B cell (primary cell): Measurements from ENCODE around the gene CAPN10. TPM values are rescaled to one million over a fixed set of nuclear protein-coding genes. Genes with fewer than 3 reads are reported as not detected.

Experiments used
- ATAC-seq: fragments of 200-7000 bp; cut with Tn5 transposase; one replicate; pipeline ENCODE4 v1.10.0; 2021; ENCODE audit warnings: low read depth, mild to moderate bottlenecking, moderate number of reproducible peaks, moderate library complexity
- CTCF ChIA-PET: fragments of 350-600 bp; sonication (Branson Sonifier 250); formaldehyde crosslinking; loops from one replicate; lab custom pipeline; 2021; ENCODE audit warnings: antibody characterized with exemption, inconsistent platforms; lab: Charles Lee
- POLR2A ChIA-PET: fragments of 350-600 bp; sonication (Branson Sonifier 250); formaldehyde crosslinking; loops from one replicate; lab custom pipeline; 2021; ENCODE audit warnings: antibody characterized with exemption; lab: Charles Lee
- DNase-seq: peaks from one replicate; pipeline ENCODE4 v3.0.0; 2013
- H2AFZ ChIP-seq: 2 replicates; pipeline ENCODE4 v1.6.1; 2012; ENCODE audit warnings: mild to moderate bottlenecking, low read depth, low read length; ENCODE audit not compliant: insufficient read depth, poor library complexity, severe bottlenecking
- H3K27ac ChIP-seq, 2 donors: 1 replicate in 1 of 2; 2 replicates in 1 of 2; pipeline ENCODE4 v1.5.1; 2012 to 2013; ENCODE audit warnings: low read length in 2 of 2, mild to moderate bottlenecking in 2 of 2, moderate library complexity in 1 of 2
- H3K27me3 ChIP-seq, 4 experiments: fragments of 200-600 bp in 1 of 4; sonication (generic) in 1 of 4; replicated peaks in 1 of 4; 1 replicate in 2 of 4; 2 replicates in 2 of 4; pipeline versions ENCODE4 v1.6.1 to v1.7.0; 2013 to 2016; ENCODE audit warnings: low read length in 3 of 4, mild to moderate bottlenecking in 2 of 4, mixed read lengths in 1 of 4, moderate library complexity in 1 of 4; ENCODE audit not compliant: insufficient read depth in 4 of 4, control insufficient read depth in 3 of 4; ENCODE audit errors: control extremely low read depth in 1 of 4
- H3K36me3 ChIP-seq, 2 experiments: replicated peaks in 1 of 2; 1 replicate in 1 of 2; 2 replicates in 1 of 2; pipeline versions ENCODE4 v1.6.1 to v1.7.1; 2013; ENCODE audit warnings: low read length in 1 of 2; ENCODE audit not compliant: insufficient read depth in 2 of 2, control insufficient read depth in 1 of 2; ENCODE audit errors: control extremely low read depth in 1 of 2, extremely low read depth in 1 of 2
- H3K4me1 ChIP-seq, 2 donors: fragments of 200-600 bp in 1 of 2; sonication (generic) in 1 of 2; 1 replicate in 1 of 2; 2 replicates in 1 of 2; pipeline versions ENCODE4 v1.5.1 to v1.6.1; 2013 to 2017; ENCODE audit warnings: low read length in 2 of 2; ENCODE audit not compliant: control insufficient read depth in 2 of 2, insufficient read depth in 2 of 2
- H3K4me2 ChIP-seq: replicated peaks from 2 replicates; pipeline ENCODE3; 2012; ENCODE audit warnings: mild to moderate bottlenecking, low read depth, low read length; ENCODE audit not compliant: poor library complexity, severe bottlenecking
- H3K4me3 ChIP-seq, 5 experiments: fragments of 200-600 bp in 1 of 5; sonication (generic) in 1 of 5; 1 replicate in 3 of 5; 2 replicates in 2 of 5; pipeline versions ENCODE4 v1.5.1 to v1.7.0; 2011 to 2016; ENCODE audit warnings: low read length in 4 of 5, mild to moderate bottlenecking in 4 of 5, low read depth in 2 of 5, control low read depth in 1 of 5, moderate library complexity in 1 of 5; ENCODE audit not compliant: insufficient read depth in 1 of 5; ENCODE audit errors: control extremely low read depth in 1 of 5, extremely low read depth in 1 of 5
- H3K79me2 ChIP-seq: fragments of 200-600 bp; sonication (generic); one replicate; pipeline ENCODE4 v1.6.0; 2016; ENCODE audit warnings: low read length; ENCODE audit not compliant: control insufficient read depth, insufficient read depth
- H3K9ac ChIP-seq: fragments of 200-600 bp; sonication (generic); 2 replicates; pipeline ENCODE4 v1.6.1; 2017; ENCODE audit warnings: mild to moderate bottlenecking, low read length, moderate library complexity
- H3K9me3 ChIP-seq, 3 donors: one replicate each; pipeline versions ENCODE4 v1.6.1 to v1.7.1; 2013; ENCODE audit warnings: low read length in 2 of 3; ENCODE audit not compliant: control insufficient read depth in 2 of 3, insufficient read depth in 1 of 3; ENCODE audit errors: control extremely low read depth in 1 of 3
- H4K20me1 ChIP-seq: 2 replicates; pipeline ENCODE4 v1.6.0; 2012; ENCODE audit warnings: mild to moderate bottlenecking, low read length; ENCODE audit not compliant: insufficient read depth, control insufficient read depth, poor library complexity, severe bottlenecking
- H3K27ac Mint-ChIP-seq: one replicate; pipeline ENCODE4 v1.8.0; 2021; ENCODE audit warnings: mixed read lengths
- H3K27me3 Mint-ChIP-seq: one replicate; pipeline ENCODE4 v1.8.0; 2021; ENCODE audit warnings: mixed read lengths
- H3K4me1 Mint-ChIP-seq: one replicate; pipeline ENCODE4 v1.8.0; 2021; ENCODE audit warnings: mixed read lengths
- H3K4me3 Mint-ChIP-seq: one replicate; pipeline ENCODE4 v1.8.0; 2021; ENCODE audit warnings: mixed read lengths
- H3K9me3 Mint-ChIP-seq: one replicate; pipeline ENCODE4 v1.8.0; 2022; ENCODE audit warnings: mixed read lengths; ENCODE audit not compliant: insufficient read depth
- EZH2 ChIP-seq: IDR thresholded peaks from 2 replicates; pipeline ENCODE4 v1.6.1; 2012; ENCODE audit warnings: borderline replicate concordance, low read depth, mild to moderate bottlenecking, moderate library complexity, low read length; ENCODE audit not compliant: insufficient read depth, poor library complexity, severe bottlenecking
- WGBS: methylation state at CpG from one replicate; pipeline ENCODE4 v1.1.5; 2013; ENCODE audit warnings: missing lambda C conversion rate; ENCODE audit not compliant: insufficient coverage; 5-methylcytosine and 5-hydroxymethylcytosine counted together
- intact Hi-C: fragments of 100-400 bp; cut with micrococcal nuclease; formaldehyde crosslinking; loops from one replicate; pipeline ENCODE4 v1.10.0; 2022
- polyA plus RNA-seq: library from polyadenylated mRNA; depleted of rRNA; stranded (reverse); fragments of >200 nt; gene quantifications from 2 replicates; pipeline ENCODE4 v1.2.3, GENCODE V29; 2012
- total RNA-seq, 2 donors: library from RNA; stranded (reverse); fragments of 120-200 nt in 1 of 2; gene quantifications; 1 replicate in 1 of 2; 2 replicates in 1 of 2; pipeline versions ENCODE4 v1.2.3 to v1.2.4, GENCODE V29; 2013 to 2022
- TF ChIP-seq, protein P1 (sequence below): fragments of 200-600 bp; IDR thresholded peaks from one replicate; pipeline ENCODE4 v1.8.0; 2022; ENCODE audit warnings: antibody characterized with exemption, mild to moderate bottlenecking

CAPN10 gene
- total and polyA plus RNA-seq, 2 donors (not counting 1 experiment from before 2014, with no cell fraction given): 73.4 to 92.1 TPM

DNA sequence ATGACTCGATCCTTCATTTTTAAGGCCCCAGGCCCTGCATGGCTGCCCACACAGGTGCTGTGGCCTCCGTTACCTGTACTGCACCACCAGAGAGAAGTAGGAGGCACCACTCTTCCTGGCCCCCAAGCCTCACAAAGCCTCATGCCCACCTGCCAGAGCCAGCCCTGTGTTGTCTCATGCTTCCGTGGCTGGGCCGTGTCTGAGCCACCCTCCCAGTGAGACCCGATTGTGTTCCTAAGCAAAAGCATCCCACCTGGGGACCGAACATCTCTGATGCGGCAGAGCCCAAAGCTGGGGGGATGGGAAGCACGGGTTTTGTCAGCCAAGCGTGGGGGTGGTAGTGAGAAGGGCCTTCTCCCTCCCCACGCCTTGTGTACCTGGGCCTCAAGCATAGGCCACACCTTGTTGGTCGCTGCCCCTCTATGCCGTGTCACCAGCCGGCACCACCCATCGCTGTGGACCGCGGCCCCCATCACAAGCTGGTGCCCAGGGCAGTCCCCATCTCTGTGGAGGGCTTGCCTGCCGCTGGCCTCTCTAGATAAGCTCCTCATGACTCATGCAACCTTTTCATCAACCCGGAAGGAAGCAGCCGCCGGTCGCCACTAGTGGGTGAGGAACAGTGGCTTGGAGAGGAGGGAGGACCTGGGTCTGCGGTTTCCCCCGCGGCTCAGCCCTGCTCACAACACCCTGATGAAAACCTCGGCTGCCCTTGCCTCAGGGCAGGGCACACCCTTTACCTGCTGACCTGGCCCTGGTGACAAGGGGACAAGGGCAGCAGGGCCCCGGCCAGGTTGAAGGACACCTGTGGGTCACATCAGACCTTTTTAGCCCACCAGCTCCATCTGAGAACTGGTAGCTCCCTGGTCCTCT is 21.0 kb upstream of the CAPN10 start:
- DNase-seq: peak; percentile 88
- Histone ChIP-seq H3K4me3 (peak overlapping the region; percentile 42 to 76 (median 51)), H3K4me2 (peak overlapping the region; percentile 97), H3K9ac (peak overlapping the region; percentile 69), H3K79me2 (peaks cover 50% of the 10 kb centered on the region), H3K27me3 (no peaks in the 10 kb centered on the region), H3K9me3 (no peaks in the 10 kb centered on the region), H4K20me1 (peaks cover 25% of the 10 kb centered on the region), H3K36me3 (peaks cover 0 to 11% of the 10 kb centered on the region in 2 experiments), H2AFZ (peak overlapping the region; percentile 77), H3K4me1 (peaks cover 58 to 73% of the 10 kb centered on the region in 2 donors), H3K27ac (peak overlapping the region; percentile 84 to 86)
- Mint-ChIP-seq H3K4me3 (peak overlapping the region; percentile 94), H3K27me3 (no peaks in the 10 kb centered on the region), H3K27ac (peak overlapping the region; percentile 99), H3K4me1 (peaks cover 75% of the 10 kb centered on the region), H3K9me3 (no peaks in the 10 kb centered on the region)
- ChIA-PET CTCF (interaction anchor here (1.1 to 7.8 kb wide), 7 partner anchors 8 to 51 kb away, joined by 3 to 126 read pairs (median 11); partner anchors contain the start of genes ANKMY1 and CAPN10), POLR2A (interaction anchor here (0.6 to 3.7 kb wide), 8 partner anchors 8 to 1313 kb away, joined by 3 to 97 read pairs (median 4); partner anchors contain the start of genes ANKMY1 and CAPN10)
- peak; percentile 44 for ATAC-seq
- no peak for TF ChIP-seq EZH2
- TF ChIP-seq, protein P1, sequence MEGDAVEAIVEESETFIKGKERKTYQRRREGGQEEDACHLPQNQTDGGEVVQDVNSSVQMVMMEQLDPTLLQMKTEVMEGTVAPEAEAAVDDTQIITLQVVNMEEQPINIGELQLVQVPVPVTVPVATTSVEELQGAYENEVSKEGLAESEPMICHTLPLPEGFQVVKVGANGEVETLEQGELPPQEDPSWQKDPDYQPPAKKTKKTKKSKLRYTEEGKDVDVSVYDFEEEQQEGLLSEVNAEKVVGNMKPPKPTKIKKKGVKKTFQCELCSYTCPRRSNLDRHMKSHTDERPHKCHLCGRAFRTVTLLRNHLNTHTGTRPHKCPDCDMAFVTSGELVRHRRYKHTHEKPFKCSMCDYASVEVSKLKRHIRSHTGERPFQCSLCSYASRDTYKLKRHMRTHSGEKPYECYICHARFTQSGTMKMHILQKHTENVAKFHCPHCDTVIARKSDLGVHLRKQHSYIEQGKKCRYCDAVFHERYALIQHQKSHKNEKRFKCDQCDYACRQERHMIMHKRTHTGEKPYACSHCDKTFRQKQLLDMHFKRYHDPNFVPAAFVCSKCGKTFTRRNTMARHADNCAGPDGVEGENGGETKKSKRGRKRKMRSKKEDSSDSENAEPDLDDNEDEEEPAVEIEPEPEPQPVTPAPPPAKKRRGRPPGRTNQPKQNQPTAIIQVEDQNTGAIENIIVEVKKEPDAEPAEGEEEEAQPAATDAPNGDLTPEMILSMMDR: no peak
- intact Hi-C loops: loop anchor here (1.0 to 10.0 kb wide), 2 partner anchors 21 to 539 kb away; partner anchors contain the start of genes CAPN10 and MTERF4
- WGBS: 3% methylated on average over 24 of the region's 26 CpGs
